Type B pancreatic cell (in vitro differentiated cells): ENCODE measurements around the gene NT5DC1. TPM values are rescaled to one million over a fixed set of nuclear protein-coding genes. Genes with fewer than 3 reads are reported as not detected.

ENCODE experiments used
- DNase-seq: peaks from one replicate; pipeline ENCODE4 v3.0.0; 2021; ENCODE audit warnings: mixed read lengths; ENCODE audit not compliant: unreplicated experiment; ENCODE audit errors: extremely low spot score
- H3K27ac Mint-ChIP-seq: 2 replicates; pipeline ENCODE4 v1.8.0; 2021; ENCODE audit warnings: mild to moderate bottlenecking, mixed read lengths
- H3K27me3 Mint-ChIP-seq: 2 replicates; pipeline ENCODE4 v1.8.0; 2021; ENCODE audit warnings: mixed read lengths
- H3K36me3 Mint-ChIP-seq: 2 replicates; pipeline ENCODE4 v1.8.0; 2021; ENCODE audit warnings: mixed read lengths
- H3K4me1 Mint-ChIP-seq: one replicate; pipeline ENCODE4 v1.8.0; 2021; ENCODE audit warnings: mixed read lengths; ENCODE audit not compliant: unreplicated experiment
- H3K4me3 Mint-ChIP-seq: 2 replicates; pipeline ENCODE4 v1.8.0; 2021; ENCODE audit warnings: mild to moderate bottlenecking, mixed read lengths
- H3K9me3 Mint-ChIP-seq: 2 replicates; pipeline ENCODE4 v1.8.0; 2021; ENCODE audit warnings: mixed read lengths
- CTCF ChIP-seq: fragments of 200-600 bp; sonication (generic); conservative IDR thresholded peaks from 2 replicates; pipeline ENCODE4 v1.5.0; 2021; ENCODE audit warnings: antibody characterized with exemption, mild to moderate bottlenecking
- long read RNA-seq: library from polyadenylated mRNA; unstranded; transcript quantifications from one replicate; pipeline ENCODE4 v2.0.0, GENCODE V29; 2020
- total RNA-seq: library from RNA; stranded (reverse); gene quantifications from 2 replicates; pipeline ENCODE4 v1.2.1, GENCODE V29; 2021; ENCODE audit warnings: low replicate concordance

The NT5DC1 gene
- total RNA-seq, result 36.1 and 36.7 TPM in 2 replicates
- long read RNA-seq, full-length matches to known transcripts, result 204 of 229 reads
- long read RNA-seq, partial matches to known transcripts, result 9 of 229 reads
- long read RNA-seq, other reads (novel, unspliced or antisense), result 16 of 229 reads

- Mint-ChIP-seq H3K27ac (peak within 1 kb of the TSS; percentile 89), H3K4me1 (peaks cover 39% of the 10 kb centered on the region), H3K36me3 (peaks cover 3% of the 10 kb centered on the region), H3K4me3 (peak within 1 kb of the TSS; percentile 98), H3K27me3 (no peaks in the 10 kb centered on the region), H3K9me3 (no peaks in the 10 kb centered on the region)
- peak; percentile 59 for TF ChIP-seq CTCF
- DNase-seq, result peak; percentile 84
Measured at GRCh38 chr6:116100419-116101301, at the start of gene NT5DC1. Gene NT5DC1, plus strand, starts transcription at chr6:116100853. Its CDS starts 78 bp downstream, at chr6:116100931.

GRCh38 chr6:116051244-116051643 is 49.4 kb upstream of the NT5DC1 start:
- Mint-ChIP-seq H3K27me3 (no peaks in the 10 kb centered on the region), H3K27ac (no peak overlapping the region), H3K9me3 (no peaks in the 10 kb centered on the region), H3K4me1 (peaks cover 4% of the 10 kb centered on the region), H3K36me3 (peaks cover 10% of the 10 kb centered on the region), H3K4me3 (no peak overlapping the region)
- no peak for TF ChIP-seq CTCF
- no peak for DNase-seq

- Mint-ChIP-seq H3K27ac (no peak overlapping the region), H3K4me1 (peaks cover 4% of the 10 kb centered on the region)
Measured at GRCh38 chr6:116055513-116055912, 45.1 kb upstream of the NT5DC1 start.

GRCh38 chr6:116057766-116058165 is 42.9 kb upstream of the NT5DC1 start:
- TF ChIP-seq CTCF, result no peak
- no peak for DNase-seq
- H3K36me3 Mint-ChIP-seq, result peaks cover 3% of the 10 kb centered on the region
- peak overlapping the region; percentile 42 for H3K27ac Mint-ChIP-seq
- H3K4me1 Mint-ChIP-seq, result peaks cover 14% of the 10 kb centered on the region
- H3K4me3 Mint-ChIP-seq, result peak overlapping the region; percentile 84
- H3K9me3 Mint-ChIP-seq, result no peaks in the 10 kb centered on the region
- no peaks in the 10 kb centered on the region for H3K27me3 Mint-ChIP-seq

More at GRCh38 chr6:116055513-116055912, 45.1 kb upstream of the NT5DC1 start:
- no peak for DNase-seq
- no peaks in the 10 kb centered on the region for H3K27me3 Mint-ChIP-seq
- no peak for TF ChIP-seq CTCF
- H3K36me3 Mint-ChIP-seq, result peaks cover 7% of the 10 kb centered on the region
- no peaks in the 10 kb centered on the region for H3K9me3 Mint-ChIP-seq
- H3K4me3 Mint-ChIP-seq, result peak overlapping the region; percentile 37

GRCh38 chr6:116059713-116060571 is 40.7 kb upstream of the NT5DC1 start:
- H3K4me1 Mint-ChIP-seq, result peaks cover 19% of the 10 kb centered on the region
- no peak for DNase-seq
- no peaks in the 10 kb centered on the region for H3K9me3 Mint-ChIP-seq
- TF ChIP-seq CTCF, result no peak
- no peaks in the 10 kb centered on the region for H3K27me3 Mint-ChIP-seq
- peak overlapping the region; percentile 96 for H3K27ac Mint-ChIP-seq
- H3K4me3 Mint-ChIP-seq, result peak overlapping the region; percentile 90
- peaks cover 3% of the 10 kb centered on the region for H3K36me3 Mint-ChIP-seq
